HG03457 (cell line): ENCODE measurements around the gene ZBTB7C.

Experiments used
- ATAC-seq: cut with Tn5 transposase; IDR thresholded peaks from one replicate; pipeline ENCODE4 v1.9.1; 2021; ENCODE audit warnings: moderate number of reproducible peaks; ENCODE audit not compliant: unreplicated experiment

The ZBTB7C gene

GRCh38 chr18:48200631-48201336, 208.4 kb downstream of the ZBTB7C start:
- no peak for ATAC-seq

- ATAC-seq, result no peak
Measured at GRCh38 chr18:48199399-48199798, 209.8 kb downstream of the ZBTB7C start.

GRCh38 chr18:48197819-48198218, 211.4 kb downstream of the ZBTB7C start:
- ATAC-seq, result no peak

GRCh38 chr18:48195787-48196186, 213.4 kb downstream of the ZBTB7C start:
- ATAC-seq, result no peak

- ATAC-seq, result no peak
Measured at GRCh38 chr18:48194591-48195181, 214.5 kb downstream of the ZBTB7C start.

GRCh38 chr18:48193521-48194492, 215.4 kb downstream of the ZBTB7C start:
- no peak for ATAC-seq

- ATAC-seq, result no peak
Measured at GRCh38 chr18:48192542-48192941, 216.6 kb downstream of the ZBTB7C start.

GRCh38 chr18:48191494-48191893, 217.7 kb downstream of the ZBTB7C start:
- ATAC-seq, result no peak

- ATAC-seq, result no peak
Measured at GRCh38 chr18:48190994-48191393, 218.2 kb downstream of the ZBTB7C start.

DNA sequence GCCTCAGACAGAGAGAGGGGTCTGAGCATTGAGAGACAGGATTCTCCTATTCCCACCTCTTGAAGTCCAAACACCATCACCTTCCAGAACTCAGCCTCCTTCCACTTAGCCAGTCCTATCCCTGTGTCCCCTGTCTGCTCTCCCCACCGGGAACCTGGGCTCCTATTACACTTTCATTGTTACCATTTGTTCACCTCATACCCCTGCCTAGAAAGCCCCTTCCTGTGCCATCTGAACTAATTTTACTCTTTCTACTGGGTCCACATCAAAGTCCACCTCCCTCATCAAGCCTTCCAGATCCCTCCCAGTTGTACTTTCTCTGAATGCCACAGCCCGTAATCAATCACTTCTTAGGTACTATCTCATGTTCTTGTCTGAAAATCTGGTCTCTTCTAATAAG, 220.6 kb downstream of the ZBTB7C start:
- ATAC-seq, result no peak

- no peak for ATAC-seq
Measured at GRCh38 chr18:48186861-48187260, 222.3 kb downstream of the ZBTB7C start.

- ATAC-seq, result no peak
Measured at GRCh38 chr18:48186131-48186766, 222.9 kb downstream of the ZBTB7C start.

DNA sequence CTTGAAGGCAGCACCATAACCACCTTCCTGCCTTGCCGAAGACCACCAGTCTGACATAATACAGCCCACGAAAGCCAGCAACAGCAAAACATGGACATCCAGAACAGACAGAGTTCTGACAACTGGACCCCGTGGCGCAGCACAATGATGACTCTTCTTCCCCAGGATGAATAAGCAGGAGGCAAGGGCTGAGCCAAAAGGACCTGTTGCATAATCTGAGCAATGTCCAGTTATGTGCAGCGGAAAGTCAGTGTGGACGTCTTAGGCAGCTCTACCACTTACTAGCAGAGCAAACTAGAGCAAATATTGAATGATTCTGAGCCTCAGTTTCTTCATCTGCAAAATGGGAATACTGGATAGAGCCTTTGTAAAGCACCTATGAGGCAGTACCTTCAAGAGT, 225.1 kb downstream of the ZBTB7C start:
- no peak for ATAC-seq

GRCh38 chr18:48183613-48184012, 225.6 kb downstream of the ZBTB7C start:
- ATAC-seq, result no peak

DNA sequence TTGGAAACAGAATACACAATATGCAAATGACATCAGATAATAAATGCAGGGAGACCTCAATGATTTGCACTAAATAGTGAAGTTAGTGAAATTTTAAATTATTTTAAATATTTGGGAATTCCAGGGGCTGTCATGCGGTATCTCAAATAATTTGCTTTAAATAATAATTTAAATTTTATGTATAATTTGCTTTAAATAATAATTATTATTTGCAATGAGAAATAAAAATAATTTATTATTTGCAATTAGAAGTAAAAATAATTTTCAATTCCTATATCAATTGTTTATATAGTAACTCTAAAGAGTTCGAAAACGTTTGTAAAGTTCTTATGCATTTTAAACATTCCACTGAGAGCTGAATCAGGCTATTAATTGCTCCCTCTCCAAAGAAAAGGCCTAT, 226.4 kb downstream of the ZBTB7C start:
- ATAC-seq, result no peak

DNA sequence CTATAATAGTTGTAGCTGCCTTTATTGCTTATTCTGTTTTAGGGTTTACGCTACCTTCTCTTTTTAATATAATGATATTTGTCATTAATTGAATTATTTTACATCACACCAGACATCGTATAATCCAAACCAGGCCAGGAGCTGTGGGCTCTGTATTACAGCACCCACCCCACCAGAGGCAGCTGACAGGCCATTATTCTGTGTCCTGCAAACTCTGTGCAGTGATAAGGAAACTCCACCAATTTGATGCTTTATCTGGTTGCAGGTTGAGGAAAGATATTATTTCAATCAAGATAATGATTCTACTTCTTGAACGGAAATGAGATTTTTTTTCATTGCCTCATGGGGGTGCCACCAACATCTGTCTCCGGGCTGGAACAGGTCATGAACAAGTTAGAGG, 227.3 kb downstream of the ZBTB7C start:
- no peak for ATAC-seq

DNA sequence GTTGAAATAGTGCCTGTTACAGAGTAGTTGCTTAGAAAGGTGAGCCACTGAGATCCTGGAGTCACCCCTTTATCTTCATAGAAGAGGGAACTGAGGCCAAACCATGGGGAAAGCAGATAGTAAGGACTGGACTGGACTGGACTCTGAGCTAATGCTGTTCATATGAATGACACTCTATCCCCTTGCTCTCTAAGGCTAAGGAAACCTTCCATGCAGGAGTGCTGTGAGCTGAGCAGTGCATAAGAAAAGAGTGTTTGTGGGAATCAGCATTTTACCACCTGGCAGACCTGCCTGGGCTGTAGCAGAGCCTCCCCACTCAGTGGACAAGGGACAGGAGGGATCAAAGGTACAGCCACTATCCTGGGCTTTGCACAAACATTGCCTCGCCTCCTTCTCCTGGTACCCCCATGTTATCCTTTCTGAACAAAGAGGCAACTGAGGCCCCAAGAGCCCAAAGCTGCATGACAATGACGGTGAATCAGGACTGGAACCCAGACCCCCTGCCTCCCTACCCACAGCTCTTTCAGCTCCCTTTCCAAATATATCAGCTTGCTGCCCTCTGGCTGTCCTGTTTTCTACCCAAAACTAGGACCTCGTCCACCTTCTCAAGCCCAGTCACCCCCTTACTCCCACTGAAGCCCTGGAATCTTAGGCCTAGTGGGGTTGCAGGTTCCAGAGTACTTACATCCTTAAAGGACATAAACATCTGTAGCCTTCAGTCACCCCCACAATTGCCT, 227.9 kb downstream of the ZBTB7C start:
- no peak for ATAC-seq

DNA sequence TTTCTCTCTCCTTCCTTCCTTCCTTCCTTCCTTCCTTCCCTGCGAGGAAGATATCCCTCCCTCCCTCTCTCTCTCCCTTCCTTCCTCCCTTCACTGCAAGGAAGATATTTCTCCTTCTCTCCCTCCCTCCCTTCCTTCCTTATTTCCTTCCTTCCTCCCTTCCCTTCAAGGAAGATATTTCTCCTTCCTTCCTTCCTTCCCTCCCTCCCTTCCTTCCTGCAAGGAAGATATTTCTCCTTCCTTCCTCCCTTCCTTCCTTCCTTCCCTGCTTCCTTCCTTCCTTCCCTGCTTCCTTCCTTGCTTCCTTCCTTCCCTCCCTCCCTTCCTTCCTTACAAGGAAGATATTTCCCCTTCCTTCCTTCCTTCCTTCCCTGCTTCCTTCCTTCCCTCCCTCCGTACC, 229.5 kb downstream of the ZBTB7C start:
- no peak for ATAC-seq

DNA sequence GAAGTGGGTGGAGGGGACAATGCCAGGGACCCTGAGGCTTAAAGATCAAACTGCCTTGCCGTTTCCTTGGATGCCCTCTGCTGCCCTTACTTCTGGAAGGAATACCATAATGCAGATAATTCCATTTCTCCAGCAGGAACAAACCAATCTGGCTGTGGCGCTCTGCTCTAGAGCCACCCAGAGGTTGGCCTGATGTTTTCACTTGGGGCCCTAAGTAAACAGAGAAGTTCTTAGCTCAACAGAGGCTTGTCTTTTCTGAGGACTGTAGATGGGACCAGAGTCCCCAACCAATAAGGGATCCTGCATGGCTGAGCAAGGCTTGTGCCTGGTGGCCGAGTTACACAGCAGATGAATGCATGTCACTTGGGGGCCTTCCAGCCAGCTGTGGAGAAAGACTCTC, 230.2 kb downstream of the ZBTB7C start:
- no peak for ATAC-seq

- ATAC-seq, result no peak
Measured at GRCh38 chr18:48176909-48177308, 232.3 kb downstream of the ZBTB7C start.

GRCh38 chr18:48173557-48173956, 235.6 kb downstream of the ZBTB7C start:
- no peak for ATAC-seq
